NCI-H146 treated with DMSO at 0.1 percent for 48 hours (cell line): ENCODE results near the gene CCDC68.

ENCODE experiments used
- DNase-seq: peaks from one replicate; lab custom pipeline; 2025; ENCODE audit not compliant: unreplicated experiment; lab: John Stamatoyannopoulos, UW

CCDC68 gene

GRCh38 chr18:54923339-54923956, 35.8 kb downstream of the CCDC68 start:
- no peak for DNase-seq

GRCh38 chr18:54919412-54919811, 39.8 kb downstream of the CCDC68 start:
- no peak for DNase-seq

GRCh38 chr18:54918060-54918459, 41.2 kb downstream of the CCDC68 start:
- no peak for DNase-seq

- DNase-seq, result no peak
These were observed 42.8 kb downstream of the CCDC68 start for GRCh38 chr18:54916507-54916906.

GRCh38 chr18:54914816-54915215, 44.4 kb downstream of the CCDC68 start:
- no peak for DNase-seq

- DNase-seq, result no peak
These were observed 47.7 kb downstream of the CCDC68 start for GRCh38 chr18:54911551-54911950.

- no peak for DNase-seq
These were observed 48.9 kb downstream of the CCDC68 start for GRCh38 chr18:54910161-54910919.

GRCh38 chr18:54909538-54909937, 49.7 kb downstream of the CCDC68 start:
- no peak for DNase-seq

GRCh38 chr18:54906331-54907185, 52.7 kb downstream of the CCDC68 start:
- no peak for DNase-seq

- no peak for DNase-seq
These were observed 53.6 kb downstream of the CCDC68 start for GRCh38 chr18:54905629-54906028.

- no peak for DNase-seq
These were observed 54.7 kb downstream of the CCDC68 start for GRCh38 chr18:54904581-54904980.

GRCh38 chr18:54900290-54900689, 59.0 kb downstream of the CCDC68 start:
- DNase-seq, result no peak

GRCh38 chr18:54899500-54899899, 59.8 kb downstream of the CCDC68 start:
- DNase-seq, result no peak

- no peak for DNase-seq
These were observed 70.3 kb downstream of the CCDC68 start for GRCh38 chr18:54888933-54889332.

GRCh38 chr18:54888378-54888777, 70.9 kb downstream of the CCDC68 start:
- DNase-seq, result no peak

GRCh38 chr18:54883816-54884604, 75.3 kb downstream of the CCDC68 start:
- DNase-seq, result no peak

- no peak for DNase-seq
These were observed 76.9 kb downstream of the CCDC68 start for GRCh38 chr18:54882318-54882717.

- no peak for DNase-seq
These were observed 78.0 kb downstream of the CCDC68 start for GRCh38 chr18:54881229-54881768.

- no peak for DNase-seq
These were observed 78.7 kb downstream of the CCDC68 start for GRCh38 chr18:54880395-54881105.

- DNase-seq, result no peak
These were observed 79.6 kb downstream of the CCDC68 start for GRCh38 chr18:54879691-54880090.
